H1 (cell line): Measurements from ENCODE around the gene EXOSC10. TPM values are rescaled to one million over a fixed set of nuclear protein-coding genes. Genes with fewer than 3 reads are reported as not detected.
"Not testable (repeated sequence)": the region's sequence is repeated elsewhere in the genome, so short reads cannot be mapped to it uniquely, and the experiment has no call there.

Experiments used
- CTCF ChIA-PET: fragments of 300-600 bp; sonication (Branson Sonifier 250); formaldehyde crosslinking; loops from one replicate; lab custom pipeline; 2021; ENCODE audit not compliant: partially characterized antibody; lab: Charles Lee
- POLR2A ChIA-PET: fragments of 300-600 bp; sonication (Branson Sonifier 250); formaldehyde crosslinking; loops from one replicate; lab custom pipeline; 2021; ENCODE audit warnings: inconsistent platforms; ENCODE audit not compliant: partially characterized antibody; lab: Charles Lee
- DNase-seq, 2 experiments: peaks; one replicate each; pipeline versions ENCODE4 v3.0.0 to v3.0.0-alpha.2; 2010 to 2022; ENCODE audit warnings: low spot score in 2 of 2, low read depth in 1 of 2, mixed read lengths in 1 of 2
- FAIRE-seq: peaks from 2 replicates; lab custom pipeline; 2011; peaks lifted over from hg19 to GRCh38; lab: Jason Lieb, UNC
- H2AFZ ChIP-seq: 2 replicates; pipeline ENCODE4 v1.8.1; 2012; ENCODE audit warnings: low read length, inconsistent platforms
- H2AK5ac ChIP-seq: 2 replicates; pipeline ENCODE4 v1.6.1; 2013; ENCODE audit warnings: low read depth, low read length
- H2BK120ac ChIP-seq: replicated peaks from 2 replicates; pipeline ENCODE3; 2013; ENCODE audit warnings: low read depth, low read length, inconsistent platforms
- H2BK12ac ChIP-seq: 2 replicates; pipeline ENCODE4 v1.6.1; 2013; ENCODE audit warnings: low read depth, low read length
- H2BK15ac ChIP-seq: 2 replicates; pipeline ENCODE4 v1.6.1; 2013; ENCODE audit warnings: low read length
- H2BK20ac ChIP-seq: 2 replicates; pipeline ENCODE4 v1.6.1; 2013; ENCODE audit warnings: low read length
- H2BK5ac ChIP-seq: 2 replicates; pipeline ENCODE4 v1.6.1; 2013; ENCODE audit warnings: low read depth, low read length
- H3K14ac ChIP-seq: 2 replicates; pipeline ENCODE4 v1.6.1; 2013; ENCODE audit warnings: inconsistent platforms; ENCODE audit not compliant: insufficient read length
- H3K18ac ChIP-seq: 2 replicates; pipeline ENCODE4 v1.6.1; 2013; ENCODE audit warnings: low read length; ENCODE audit errors: extremely low read depth
- H3K23ac ChIP-seq: 2 replicates; pipeline ENCODE4 v1.6.1; 2013; ENCODE audit warnings: inconsistent platforms; ENCODE audit not compliant: insufficient read length
- H3K23me2 ChIP-seq: 2 replicates; pipeline ENCODE4 v1.6.1; 2013; ENCODE audit warnings: low read depth, low read length
- H3K27ac ChIP-seq: 2 replicates; pipeline ENCODE4 v1.6.1; 2011; ENCODE audit warnings: low read depth, low read length, inconsistent platforms
- H3K27me3 ChIP-seq, 4 experiments: replicated peaks in 1 of 4; 1 replicate in 1 of 4; 2 replicates in 3 of 4; pipeline versions ENCODE4 v1.6.1 to v1.8.1; 2011 to 2013; ENCODE audit warnings: low read length in 3 of 4, mild to moderate bottlenecking in 3 of 4, inconsistent platforms in 2 of 4, mixed read lengths in 2 of 4, moderate library complexity in 1 of 4; ENCODE audit not compliant: control insufficient read depth in 3 of 4, insufficient read depth in 3 of 4; ENCODE audit errors: extremely low read depth in 1 of 4
- H3K36me3 ChIP-seq, 4 experiments: 2 replicates each; pipeline versions ENCODE4 v1.6.1 to v1.8.1; 2011 to 2013; ENCODE audit warnings: mild to moderate bottlenecking in 4 of 4, low read length in 3 of 4, moderate library complexity in 2 of 4, control low read depth in 1 of 4, inconsistent platforms in 1 of 4; ENCODE audit not compliant: insufficient read depth in 4 of 4, control insufficient read depth in 2 of 4
- H3K4ac ChIP-seq: replicated peaks from 2 replicates; pipeline ENCODE3; 2013; ENCODE audit warnings: low read length, low read depth, mixed read lengths, inconsistent platforms; ENCODE audit not compliant: insufficient read length
- H3K4me1 ChIP-seq, 4 experiments: replicated peaks in 1 of 4; 1 replicate in 1 of 4; 2 replicates in 3 of 4; pipeline versions ENCODE4 v1.6.1 to v1.8.1; 2011 to 2013; ENCODE audit warnings: low read length in 3 of 4, inconsistent platforms in 2 of 4, mixed read lengths in 1 of 4; ENCODE audit not compliant: insufficient read depth in 4 of 4, control insufficient read depth in 3 of 4
- H3K4me2 ChIP-seq, 2 experiments: 2 replicates each; pipeline versions ENCODE4 v1.6.1 to v1.8.1; 2011 to 2013; ENCODE audit warnings: low read depth in 2 of 2, low read length in 2 of 2, control low read depth in 1 of 2, inconsistent platforms in 1 of 2, mild to moderate bottlenecking in 1 of 2; ENCODE audit not compliant: insufficient read depth in 1 of 2
- H3K4me3 ChIP-seq, 4 experiments: fragments of 200-600, 300-600 bp in 1 of 4; sonication (generic), shearing (Covaris generic), sonication (Bioruptor Twin) in 1 of 4; 2 replicates each; pipeline versions ENCODE4 v1.5.1 to v1.8.1; 2011 to 2016; ENCODE audit warnings: low read length in 4 of 4, low read depth in 3 of 4, control low read depth in 2 of 4, inconsistent platforms in 2 of 4, mild to moderate bottlenecking in 2 of 4, mixed read lengths in 1 of 4, moderate library complexity in 1 of 4; ENCODE audit not compliant: insufficient read depth in 2 of 4; ENCODE audit errors: extremely low read depth in 1 of 4
- H3K56ac ChIP-seq: replicated peaks from 2 replicates; pipeline ENCODE3; 2013; ENCODE audit warnings: low read depth, mild to moderate bottlenecking, mixed read lengths, low read length, inconsistent platforms; ENCODE audit not compliant: insufficient read length
- H3K79me1 ChIP-seq: 2 replicates; pipeline ENCODE4 v1.6.1; 2013; ENCODE audit warnings: low read depth, low read length, control low read depth
- H3K79me2 ChIP-seq, 2 experiments: 2 replicates each; pipeline versions ENCODE4 v1.6.1 to v1.8.1; 2012 to 2013; ENCODE audit warnings: low read length in 2 of 2, mild to moderate bottlenecking in 2 of 2, inconsistent platforms in 1 of 2; ENCODE audit not compliant: insufficient read depth in 2 of 2, control insufficient read depth in 1 of 2
- H3K9ac ChIP-seq, 4 experiments: replicated peaks in 1 of 4; 1 replicate in 1 of 4; 2 replicates in 3 of 4; pipeline versions ENCODE4 v1.6.1 to v1.8.1; 2011 to 2013; ENCODE audit warnings: low read depth in 3 of 4, low read length in 3 of 4, control low read depth in 2 of 4, mild to moderate bottlenecking in 2 of 4, moderate library complexity in 2 of 4, inconsistent platforms in 1 of 4; ENCODE audit errors: extremely low read depth in 1 of 4
- H3K9me3 ChIP-seq, 2 experiments: 2 replicates each; pipeline versions ENCODE4 v1.6.1 to v1.8.1; 2012 to 2013; ENCODE audit warnings: mild to moderate bottlenecking in 2 of 2, moderate library complexity in 2 of 2, control low read depth in 1 of 2, inconsistent platforms in 1 of 2, low read depth in 1 of 2, low read length in 1 of 2, mixed read lengths in 1 of 2; ENCODE audit not compliant: insufficient read depth in 2 of 2
- H4K20me1 ChIP-seq, 2 experiments: replicated peaks in 1 of 2; 2 replicates each; pipeline versions ENCODE3 to v1.8.1; 2011 to 2013; ENCODE audit warnings: inconsistent platforms in 2 of 2, low read length in 2 of 2, mild to moderate bottlenecking in 1 of 2; ENCODE audit not compliant: insufficient read depth in 2 of 2, control insufficient read depth in 1 of 2
- H4K5ac ChIP-seq: 2 replicates; pipeline ENCODE4 v1.6.1; 2013; ENCODE audit warnings: low read length, low read depth, mixed read lengths, inconsistent platforms; ENCODE audit not compliant: insufficient read length
- H4K8ac ChIP-seq: 2 replicates; pipeline ENCODE4 v1.8.0; 2013; ENCODE audit warnings: mild to moderate bottlenecking, moderate library complexity, low read length, inconsistent platforms; ENCODE audit not compliant: insufficient read depth; ENCODE audit errors: extremely low read depth
- H4K91ac ChIP-seq: replicated peaks from 2 replicates; pipeline ENCODE3; 2013; ENCODE audit warnings: low read length, mixed read lengths, inconsistent platforms; ENCODE audit not compliant: insufficient read length
- RAD21 ChIP-seq, 2 experiments: IDR thresholded peaks in 1 of 2; conservative IDR thresholded peaks in 1 of 2; 2 replicates each; pipeline ENCODE4 v1.6.1; 2011; ENCODE audit warnings: low read depth in 2 of 2, low read length in 2 of 2, improper control_type of control experiment in 1 of 2, inconsistent platforms in 1 of 2, mild to moderate bottlenecking in 1 of 2, moderate library complexity in 1 of 2
- TAF1 ChIP-seq: IDR thresholded peaks from 2 replicates; pipeline ENCODE4 v1.6.1; 2011; ENCODE audit warnings: mild to moderate bottlenecking, low read depth, low read length
- TEAD4 ChIP-seq: IDR thresholded peaks from 2 replicates; pipeline ENCODE4 v1.6.1; 2012; ENCODE audit warnings: low read depth, low read length, inconsistent platforms, mixed read lengths
- WGBS, 2 experiments: shearing (Covaris generic) in 1 of 2; methylation state at CpG; one replicate each; pipeline versions ENCODE4 v1.1.6 to v1.1.7; 2013 to 2015; ENCODE audit warnings: low lambda C conversion rate in 2 of 2, mixed read lengths in 2 of 2, inconsistent platforms in 1 of 2, low coverage in 1 of 2, missing lambda C conversion rate in 1 of 2; ENCODE audit not compliant: insufficient replicate concordance in 2 of 2, insufficient coverage in 1 of 2, insufficient read length in 1 of 2; ENCODE audit errors: extremely low coverage in 1 of 2, missing lambda C conversion rate in 1 of 2; 5-methylcytosine and 5-hydroxymethylcytosine counted together
- polyA plus RNA-seq, 7 experiments: library from polyadenylated mRNA; depleted of rRNA in 3 of 7; stranded (reverse) in 5 of 7; unstranded in 2 of 7; fragments of >200 nt in 5 of 7; fragments of 200-250 nt in 2 of 7; gene quantifications; 1 replicate in 5 of 7; 2 replicates in 1 of 7; 4 replicates in 1 of 7; pipeline versions ENCODE4 v1.2.1 to v1.2.3, GENCODE V29; 2011 to 2013; ENCODE audit warnings: missing spikeins in 2 of 7, mixed read lengths in 2 of 7
- total RNA-seq: library from RNA; stranded (reverse); fragmentation: NEBNext Ultra II Directional; extraction: Animal tissue kit (Norgen Biotek cat#: 25700); gene quantifications from 2 replicates; pipeline ENCODE4 v1.2.1, GENCODE V29; 2021

The EXOSC10 gene
- total and polyA plus RNA-seq, 2 of the 8 experiments (the other 6 are each of a cell fraction or from before 2014, with no cell fraction given): 57.9 to 86.1 TPM

- TF ChIP-seq TAF1: no peak
- no peak for TF ChIP-seq RAD21 (IDR thresholded peaks at IDR 0.05 in 1 of 2, conservative IDR thresholded peaks at IDR 0.05 in 1 of 2; ENCODE audit: low read depth in 2 of 2, low read length in 2 of 2)
- TF ChIP-seq TEAD4: no peak
Observed at GRCh38 chr1:11019971-11020370, 79.7 kb downstream of the EXOSC10 start (continued).

GRCh38 chr1:11019358-11019757, 80.3 kb downstream of the EXOSC10 start:
- POLR2A ChIA-PET: interaction anchor here (0.9 to 3.8 kb wide), 2 partner anchors 11 to 40 kb away, joined by 3 to 20 read pairs; no protein-coding TSS in a partner anchor
- H3K27ac ChIP-seq, H4K91ac ChIP-seq, H3K4me2 ChIP-seq, H2BK15ac ChIP-seq, H3K23me2 ChIP-seq, H4K5ac ChIP-seq, H3K4me3 ChIP-seq, H3K27me3 ChIP-seq, FAIRE-seq, H3K79me1 ChIP-seq, DNase-seq, H2AFZ ChIP-seq, H2BK5ac ChIP-seq, H2BK120ac ChIP-seq, H3K18ac ChIP-seq, H3K9me3 ChIP-seq, H3K9ac ChIP-seq, H2BK12ac ChIP-seq, H3K23ac ChIP-seq, CTCF ChIA-PET, H2BK20ac ChIP-seq, H3K4ac ChIP-seq, H3K14ac ChIP-seq, H3K56ac ChIP-seq, H3K4me1 ChIP-seq, H4K8ac ChIP-seq, H2AK5ac ChIP-seq: not testable (repeated sequence)
- 97% methylated on average over 6 of the region's 8 CpGs; no CpG with 5 or more reads in 1 of the 2 experiments for WGBS, 2 experiments
- H3K79me2 ChIP-seq: peaks cover 0 to 36% of the 10 kb centered on the region in 2 experiments; a peak in 3 of 4 replicates
- peaks cover 6 to 12% of the 10 kb centered on the region in 2 experiments for H4K20me1 ChIP-seq
- peaks cover 46 to 95% (median 78%) of the 10 kb centered on the region in 4 experiments for H3K36me3 ChIP-seq
